ENCODE measurements around the gene AIFM1. TPM values are rescaled to one million over a fixed set of nuclear protein-coding genes. Genes with fewer than 3 reads are reported as not detected.

AIFM1 gene
- total RNA-seq, 1 donor from 2014 or later: 29.1 TPM

DNA sequence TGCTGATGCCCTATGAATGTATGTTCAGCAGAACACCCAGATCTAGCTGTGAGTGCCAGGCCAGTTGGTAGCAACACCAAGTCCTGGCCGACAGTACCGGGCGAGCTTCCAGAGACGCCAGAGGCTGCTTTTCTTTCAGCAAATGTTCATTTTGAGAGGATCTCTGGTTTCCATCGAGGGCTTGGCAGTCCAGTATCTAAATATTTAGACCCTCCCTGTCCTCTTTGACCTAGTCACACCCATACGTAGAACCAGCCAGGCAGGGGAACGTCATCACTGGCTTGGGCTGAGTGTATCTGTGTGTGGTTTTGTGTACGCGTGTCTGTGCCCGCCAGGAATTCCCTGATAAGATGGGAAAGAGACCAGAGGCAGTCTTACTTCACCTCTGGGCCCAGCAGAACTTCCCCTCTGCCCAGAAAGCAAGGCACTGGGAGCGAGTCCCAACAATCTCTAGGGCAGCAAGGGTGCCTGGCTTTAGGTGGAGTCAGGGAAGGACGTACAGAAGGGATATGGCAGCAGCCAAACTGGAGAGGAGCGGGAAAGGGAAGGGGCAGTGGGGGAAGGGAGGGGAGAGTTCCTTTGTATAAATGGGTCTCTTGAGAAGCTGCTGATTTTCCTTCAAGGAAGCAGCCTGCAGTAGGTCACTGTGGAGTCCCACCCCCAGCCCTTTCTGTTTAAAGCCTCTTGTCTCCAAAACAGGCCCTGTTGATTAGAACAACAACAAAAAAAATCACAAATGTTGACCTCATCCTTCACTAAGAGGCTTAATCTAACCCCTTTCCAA lies 40.4 kb downstream of the AIFM1 start:
- H3K27ac Mint-ChIP-seq (ENCODE audit: unreplicated experiment): no peak overlapping the region
- H3K4me3 Mint-ChIP-seq (ENCODE audit: unreplicated experiment): no peak overlapping the region
- no peak for DNase-seq
- H3K9me3 Mint-ChIP-seq (ENCODE audit: unreplicated experiment): no peaks in the 10 kb centered on the region
- peaks cover under 1% of the 10 kb centered on the region for H3K4me1 Mint-ChIP-seq (ENCODE audit: low read depth, unreplicated experiment)
- TF ChIP-seq, protein P1, sequence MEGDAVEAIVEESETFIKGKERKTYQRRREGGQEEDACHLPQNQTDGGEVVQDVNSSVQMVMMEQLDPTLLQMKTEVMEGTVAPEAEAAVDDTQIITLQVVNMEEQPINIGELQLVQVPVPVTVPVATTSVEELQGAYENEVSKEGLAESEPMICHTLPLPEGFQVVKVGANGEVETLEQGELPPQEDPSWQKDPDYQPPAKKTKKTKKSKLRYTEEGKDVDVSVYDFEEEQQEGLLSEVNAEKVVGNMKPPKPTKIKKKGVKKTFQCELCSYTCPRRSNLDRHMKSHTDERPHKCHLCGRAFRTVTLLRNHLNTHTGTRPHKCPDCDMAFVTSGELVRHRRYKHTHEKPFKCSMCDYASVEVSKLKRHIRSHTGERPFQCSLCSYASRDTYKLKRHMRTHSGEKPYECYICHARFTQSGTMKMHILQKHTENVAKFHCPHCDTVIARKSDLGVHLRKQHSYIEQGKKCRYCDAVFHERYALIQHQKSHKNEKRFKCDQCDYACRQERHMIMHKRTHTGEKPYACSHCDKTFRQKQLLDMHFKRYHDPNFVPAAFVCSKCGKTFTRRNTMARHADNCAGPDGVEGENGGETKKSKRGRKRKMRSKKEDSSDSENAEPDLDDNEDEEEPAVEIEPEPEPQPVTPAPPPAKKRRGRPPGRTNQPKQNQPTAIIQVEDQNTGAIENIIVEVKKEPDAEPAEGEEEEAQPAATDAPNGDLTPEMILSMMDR (IDR thresholded peaks at IDR 0.05; ENCODE audit: partially characterized antibody, unreplicated experiment): no peak
- no peaks in the 10 kb centered on the region for H3K36me3 Mint-ChIP-seq (ENCODE audit: unreplicated experiment)
- peaks cover 3% of the 10 kb centered on the region for H3K27me3 Mint-ChIP-seq (ENCODE audit: unreplicated experiment)

DNA sequence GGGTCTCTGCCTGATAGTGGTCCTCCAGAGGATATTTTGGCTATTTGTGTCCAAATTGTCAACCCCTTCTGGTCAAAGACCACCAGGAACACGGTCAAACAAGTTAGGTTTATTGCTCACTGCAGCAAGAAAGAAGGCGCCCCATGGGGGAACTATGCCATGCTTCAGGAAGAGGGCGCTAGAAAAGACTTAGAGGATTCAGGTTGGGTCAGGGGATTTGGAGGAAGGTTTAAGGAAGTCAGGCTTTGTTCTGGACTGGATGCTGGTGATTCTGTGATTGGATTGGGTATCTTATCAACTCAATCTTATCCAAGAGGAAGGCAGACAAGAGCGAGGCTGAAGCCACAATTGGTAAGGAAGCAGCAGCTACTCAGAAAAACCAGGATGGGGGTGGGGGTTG lies 41.1 kb downstream of the AIFM1 start:
- Mint-ChIP-seq H3K27me3 (ENCODE audit: unreplicated experiment) (peaks cover 3% of the 10 kb centered on the region), H3K4me3 (ENCODE audit: unreplicated experiment) (no peak overlapping the region), H3K9me3 (ENCODE audit: unreplicated experiment) (no peaks in the 10 kb centered on the region), H3K27ac (ENCODE audit: unreplicated experiment) (no peak overlapping the region), H3K36me3 (ENCODE audit: unreplicated experiment) (no peaks in the 10 kb centered on the region), H3K4me1 (ENCODE audit: low read depth, unreplicated experiment) (peaks cover 2% of the 10 kb centered on the region)
- TF ChIP-seq, protein P1 (IDR thresholded peaks at IDR 0.05; ENCODE audit: partially characterized antibody, unreplicated experiment): no peak
- no peak for DNase-seq

- H3K4me3 Mint-ChIP-seq (ENCODE audit: unreplicated experiment): no peak overlapping the region
- peaks cover 2% of the 10 kb centered on the region for H3K9me3 Mint-ChIP-seq (ENCODE audit: unreplicated experiment)
Measured at GRCh38 chrX:130121505-130121800, 44.2 kb downstream of the AIFM1 start.

GRCh38 chrX:130120746-130121504 lies 44.7 kb downstream of the AIFM1 start:
- TF ChIP-seq, protein P1 (IDR thresholded peaks at IDR 0.05; ENCODE audit: partially characterized antibody, unreplicated experiment): peak; percentile 55
- Mint-ChIP-seq H3K27me3 (ENCODE audit: unreplicated experiment) (peaks cover 2% of the 10 kb centered on the region), H3K36me3 (ENCODE audit: unreplicated experiment) (no peaks in the 10 kb centered on the region), H3K4me3 (ENCODE audit: unreplicated experiment) (peak overlapping the region; percentile 71), H3K4me1 (ENCODE audit: low read depth, unreplicated experiment) (peaks cover 2% of the 10 kb centered on the region), H3K9me3 (ENCODE audit: unreplicated experiment) (peaks cover 2% of the 10 kb centered on the region), H3K27ac (ENCODE audit: unreplicated experiment) (no peak overlapping the region)
- peak; percentile 75 for DNase-seq

More at GRCh38 chrX:130121505-130121800, 44.2 kb downstream of the AIFM1 start:
- TF ChIP-seq, protein P1 (IDR thresholded peaks at IDR 0.05; ENCODE audit: partially characterized antibody, unreplicated experiment): no peak
- Mint-ChIP-seq H3K27ac (ENCODE audit: unreplicated experiment) (no peak overlapping the region), H3K27me3 (ENCODE audit: unreplicated experiment) (peaks cover 2% of the 10 kb centered on the region), H3K36me3 (ENCODE audit: unreplicated experiment) (no peaks in the 10 kb centered on the region), H3K4me1 (ENCODE audit: low read depth, unreplicated experiment) (peaks cover 2% of the 10 kb centered on the region)
- DNase-seq: no peak

DNA sequence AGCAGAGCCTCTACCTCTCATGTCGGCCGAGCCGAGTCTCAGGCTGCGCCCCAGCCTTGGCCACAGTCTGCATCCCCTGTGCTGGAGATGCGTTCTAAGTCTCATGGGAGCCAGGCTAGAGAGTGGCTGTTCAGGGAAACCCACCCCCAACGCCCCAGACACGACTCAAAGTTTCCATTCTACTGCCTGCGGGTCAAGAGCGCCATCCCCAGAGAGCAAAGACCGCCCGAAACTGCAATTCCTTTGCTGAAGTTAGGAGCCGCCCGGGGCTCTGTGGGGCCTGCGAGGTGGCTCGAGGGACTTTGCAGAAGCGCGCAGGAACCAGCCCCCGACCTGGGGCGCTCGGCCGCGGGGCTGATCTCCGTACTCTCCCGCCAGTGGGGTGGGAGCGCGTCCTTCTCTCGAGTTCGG lies 45.3 kb downstream of the AIFM1 start:
- peaks cover 2% of the 10 kb centered on the region for H3K27me3 Mint-ChIP-seq (ENCODE audit: unreplicated experiment)

More for the DNA sequence above, 45.3 kb downstream of the AIFM1 start:
- no peak overlapping the region for H3K27ac Mint-ChIP-seq (ENCODE audit: unreplicated experiment)
- TF ChIP-seq, protein P1 (IDR thresholded peaks at IDR 0.05; ENCODE audit: partially characterized antibody, unreplicated experiment): no peak
- no peak for DNase-seq
- H3K4me3 Mint-ChIP-seq (ENCODE audit: unreplicated experiment): peak overlapping the region; percentile 76
- H3K9me3 Mint-ChIP-seq (ENCODE audit: unreplicated experiment): peaks cover 2% of the 10 kb centered on the region
- H3K36me3 Mint-ChIP-seq (ENCODE audit: unreplicated experiment): no peaks in the 10 kb centered on the region
- peaks cover 2% of the 10 kb centered on the region for H3K4me1 Mint-ChIP-seq (ENCODE audit: low read depth, unreplicated experiment)

Measured in glutamatergic neuron (in vitro differentiated cells).